Stimulated activated naive CD8-positive, alpha-beta T cell treated with anti-CD3 and anti-CD28 coated beads, Interleukin-15, Interleukin-2, amounts not matched to agents 100 U/mL and 50 U/mL, for 24 hours (primary cell): ENCODE measurements around the gene MAP3K6.

ENCODE experiments used
- ATAC-seq: fragments of 150-1000 bp; cut with Tn5 transposase; one replicate; pipeline ENCODE4 v1.10.0; 2021
- DNase-seq: peaks from one replicate; pipeline ENCODE4 v3.0.0; 2021

The MAP3K6 gene

DNA sequence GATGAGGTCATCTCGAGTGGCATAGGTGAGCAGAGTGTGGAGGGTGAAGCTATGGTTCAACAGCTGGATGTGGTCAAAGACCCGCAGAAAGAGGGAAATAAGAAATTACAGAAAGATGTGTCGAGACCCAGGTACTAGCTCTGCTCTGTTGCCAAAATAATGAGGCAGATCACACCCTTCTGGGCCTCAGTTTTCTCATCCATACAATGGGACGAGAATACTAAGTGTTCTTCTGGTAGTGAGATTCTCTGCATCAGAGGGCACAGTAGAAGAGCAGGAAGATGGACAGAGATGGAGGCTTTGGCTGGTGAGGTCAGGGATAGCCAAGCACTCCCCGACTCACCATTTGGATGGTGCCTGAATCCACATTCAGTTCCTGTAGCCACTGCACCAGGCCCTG is 11.1 kb downstream of the MAP3K6 start:
- DNase-seq (no peak), ATAC-seq (no peak)

DNA sequence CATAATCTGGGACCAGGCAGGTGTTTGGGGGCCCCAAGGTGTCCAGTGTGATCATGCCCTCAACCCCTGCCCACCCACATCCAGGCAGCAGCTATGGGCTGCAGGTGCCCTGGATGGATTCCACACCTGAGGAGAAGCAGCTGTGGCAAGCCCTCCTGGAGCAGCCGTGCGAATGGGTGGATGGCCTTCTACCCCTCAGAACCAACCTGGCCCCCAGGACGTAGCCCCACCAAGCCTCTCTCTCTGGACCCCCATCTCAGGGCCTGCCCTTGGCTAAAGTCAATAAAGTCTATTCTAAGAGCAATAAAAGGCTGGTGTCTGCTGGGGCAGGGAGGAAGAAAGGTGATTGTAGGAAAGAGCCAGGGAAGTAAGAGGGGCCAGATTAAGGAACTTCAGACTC is 13.1 kb downstream of the MAP3K6 start:
- ATAC-seq, result no peak

DNA sequence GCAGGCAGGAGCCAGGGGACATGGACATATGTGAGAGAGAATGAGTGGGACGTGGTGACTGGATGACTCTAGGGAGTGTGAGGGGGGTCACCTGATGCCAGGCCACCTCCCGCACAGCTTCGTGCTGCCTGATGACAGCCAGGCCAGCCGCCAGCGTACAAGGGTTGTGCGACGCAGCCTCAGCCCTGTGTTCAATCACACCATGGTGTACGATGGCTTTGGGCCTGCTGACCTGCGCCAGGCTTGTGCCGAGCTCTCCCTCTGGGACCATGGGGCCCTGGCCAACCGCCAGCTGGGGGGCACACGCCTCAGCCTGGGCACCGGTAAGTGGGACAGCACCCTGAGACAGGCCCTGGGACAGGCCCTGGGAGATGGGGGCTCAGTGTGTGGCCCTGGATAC is 13.6 kb downstream of the MAP3K6 start:
- no peak for DNase-seq
- no peak for ATAC-seq

More for the DNA sequence above, 13.1 kb downstream of the MAP3K6 start:
- DNase-seq, result no peak

DNA sequence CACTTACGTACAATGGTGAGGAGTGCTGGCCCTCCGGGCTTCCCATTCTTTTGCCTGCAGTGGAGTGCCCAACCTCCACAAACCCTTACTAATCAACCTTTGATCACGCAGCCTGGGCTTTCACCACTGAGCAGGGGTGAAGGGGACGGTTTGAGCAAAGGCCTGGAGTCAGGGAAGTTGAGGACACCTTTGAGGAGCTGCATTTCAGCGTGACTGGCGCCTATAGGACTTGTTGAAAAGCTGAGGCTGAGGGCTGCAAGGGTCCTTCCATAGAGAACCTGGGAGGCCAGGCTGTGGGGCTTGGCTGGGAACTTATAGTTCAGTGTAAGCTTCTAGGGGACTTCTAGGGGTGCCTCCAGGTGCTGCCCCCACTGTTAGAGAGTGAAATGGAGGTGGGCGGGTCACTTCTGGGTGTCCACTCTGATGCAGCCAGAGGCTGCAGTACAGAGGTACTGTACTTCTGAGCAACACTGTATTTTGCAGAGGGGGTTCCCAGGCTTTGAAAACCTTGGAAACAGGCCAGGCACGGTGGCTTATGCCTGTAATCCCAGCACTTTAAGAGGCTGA is 15.1 kb downstream of the MAP3K6 start:
- ATAC-seq (no peak), DNase-seq (no peak)

DNA sequence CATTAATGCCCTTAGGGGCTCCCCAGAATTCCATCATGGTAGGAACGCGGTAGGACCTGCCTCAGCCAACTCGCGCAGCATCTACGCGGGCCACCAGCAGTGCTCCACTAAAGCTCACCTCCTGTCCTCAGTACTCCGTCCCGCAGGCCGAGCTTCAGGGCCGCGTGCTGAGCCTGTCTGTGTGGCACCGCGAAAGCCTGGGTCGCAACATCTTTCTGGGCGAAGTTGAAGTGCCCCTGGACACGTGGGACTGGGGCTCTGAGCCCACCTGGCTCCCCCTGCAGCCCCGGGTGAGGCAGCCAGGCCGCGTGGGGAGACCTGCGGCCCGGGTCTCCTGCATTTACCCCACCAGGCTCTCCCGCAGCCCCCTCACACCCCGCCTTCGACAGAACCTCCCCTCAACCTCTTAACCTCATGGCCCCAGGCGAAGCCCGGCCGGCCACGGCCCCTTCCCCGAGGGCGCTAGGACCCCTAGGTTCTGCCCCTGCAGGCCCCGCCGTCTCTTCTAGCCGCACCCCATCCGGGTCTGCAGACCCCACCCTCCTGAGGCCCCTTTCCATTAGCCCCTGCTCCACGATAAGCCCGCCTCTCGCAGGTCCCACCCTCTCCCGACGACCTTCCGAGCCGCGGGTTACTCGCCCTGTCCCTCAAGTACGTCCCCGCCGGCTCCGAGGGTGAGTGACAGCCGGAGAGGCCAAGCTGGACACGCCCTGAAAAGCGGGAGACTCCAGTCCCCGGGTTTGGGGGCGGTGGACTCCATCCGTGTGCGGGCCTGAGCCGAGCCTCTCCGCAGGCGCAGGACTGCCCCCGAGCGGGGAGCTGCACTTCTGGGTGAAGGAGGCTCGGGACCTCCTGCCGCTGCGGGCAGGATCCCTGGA is 15.9 kb downstream of the MAP3K6 start:
- no peak for DNase-seq
- ATAC-seq, result no peak

DNA sequence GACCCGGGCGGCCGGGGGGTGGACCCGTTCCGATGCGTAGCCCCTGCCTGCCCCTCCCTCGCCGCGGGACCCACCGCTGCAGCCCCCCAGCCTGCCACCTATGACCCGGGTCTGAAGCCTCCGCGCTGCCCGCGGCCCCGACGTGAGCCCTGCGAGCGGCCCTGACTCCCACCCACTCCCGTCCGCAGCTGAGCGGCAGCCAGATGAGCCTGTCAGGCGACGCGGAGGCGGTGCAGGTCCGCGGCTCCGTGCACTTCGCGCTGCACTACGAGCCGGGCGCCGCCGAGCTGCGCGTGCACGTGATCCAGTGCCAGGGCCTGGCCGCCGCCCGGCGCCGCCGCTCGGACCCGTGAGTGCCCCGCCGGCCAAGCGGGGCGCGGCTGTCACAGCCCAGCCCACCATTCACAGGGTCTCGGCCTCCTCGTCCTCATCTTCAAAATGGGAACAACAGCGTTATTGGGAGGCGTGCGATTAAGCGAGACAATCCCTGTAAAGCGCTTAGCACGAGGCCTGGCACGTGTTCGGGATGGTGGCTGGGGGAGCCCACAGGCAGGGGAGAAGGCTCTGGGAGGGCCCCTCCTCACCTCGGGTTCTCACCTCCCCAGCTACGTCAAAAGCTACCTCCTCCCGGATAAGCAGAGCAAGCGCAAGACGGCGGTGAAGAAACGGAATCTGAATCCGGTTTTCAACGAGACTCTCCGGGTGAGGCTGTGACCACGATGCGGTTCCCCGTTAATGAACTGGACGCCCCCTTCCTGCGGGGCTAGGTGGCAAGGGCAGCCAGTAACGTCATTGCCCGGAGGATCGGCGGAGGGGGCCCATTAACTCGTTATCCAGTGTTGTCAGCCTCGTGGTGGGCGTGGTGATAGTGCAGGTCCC is 16.7 kb downstream of the MAP3K6 start:
- peak; percentile 6 for ATAC-seq
- DNase-seq, result no peak

DNA sequence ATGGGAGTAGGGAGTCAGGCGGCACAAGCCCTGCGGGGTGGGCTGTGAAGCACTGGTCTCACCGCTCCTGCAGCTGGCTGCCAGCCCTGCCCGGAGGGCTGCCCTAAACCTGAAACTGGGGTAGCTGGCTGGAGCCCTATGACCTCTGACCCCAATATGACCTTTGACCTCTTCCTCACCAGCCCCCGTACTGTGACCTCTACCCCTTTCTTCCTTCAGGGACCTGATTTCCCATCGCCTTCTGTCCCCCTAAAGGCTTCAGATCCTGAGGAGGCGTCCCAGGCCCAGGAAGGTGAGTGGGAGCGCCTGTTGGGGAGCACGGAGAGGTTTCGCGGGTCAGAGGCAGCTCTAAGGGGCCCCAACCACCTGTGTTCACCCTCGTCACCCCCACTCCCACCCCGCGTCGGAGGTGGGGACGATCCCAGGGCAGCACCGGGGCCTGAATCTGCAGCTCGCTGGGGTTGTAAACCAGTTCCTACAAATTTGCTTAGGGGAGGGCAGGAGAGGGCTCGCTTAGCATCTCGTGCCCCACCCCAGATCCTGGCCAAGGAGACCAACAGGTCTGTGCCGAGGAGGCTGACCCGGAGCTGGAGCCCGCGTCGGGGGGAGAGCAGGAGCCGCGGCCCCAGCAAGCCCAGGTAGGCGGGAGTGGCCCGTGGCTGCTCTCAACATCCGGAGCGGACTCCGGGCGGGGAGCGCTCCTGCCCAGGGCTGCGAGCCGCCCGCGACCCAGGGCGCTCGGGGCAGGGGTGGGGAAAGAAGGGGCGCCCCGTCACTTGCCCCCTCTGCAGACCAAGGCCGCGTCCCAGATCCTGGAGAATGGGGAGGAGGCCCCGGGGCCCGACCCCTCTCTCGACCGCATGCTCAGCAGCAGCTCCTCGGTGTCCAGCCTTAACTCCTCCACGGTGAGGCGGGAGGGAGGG is 17.6 kb downstream of the MAP3K6 start:
- ATAC-seq, result peak; percentile 47

DNA sequence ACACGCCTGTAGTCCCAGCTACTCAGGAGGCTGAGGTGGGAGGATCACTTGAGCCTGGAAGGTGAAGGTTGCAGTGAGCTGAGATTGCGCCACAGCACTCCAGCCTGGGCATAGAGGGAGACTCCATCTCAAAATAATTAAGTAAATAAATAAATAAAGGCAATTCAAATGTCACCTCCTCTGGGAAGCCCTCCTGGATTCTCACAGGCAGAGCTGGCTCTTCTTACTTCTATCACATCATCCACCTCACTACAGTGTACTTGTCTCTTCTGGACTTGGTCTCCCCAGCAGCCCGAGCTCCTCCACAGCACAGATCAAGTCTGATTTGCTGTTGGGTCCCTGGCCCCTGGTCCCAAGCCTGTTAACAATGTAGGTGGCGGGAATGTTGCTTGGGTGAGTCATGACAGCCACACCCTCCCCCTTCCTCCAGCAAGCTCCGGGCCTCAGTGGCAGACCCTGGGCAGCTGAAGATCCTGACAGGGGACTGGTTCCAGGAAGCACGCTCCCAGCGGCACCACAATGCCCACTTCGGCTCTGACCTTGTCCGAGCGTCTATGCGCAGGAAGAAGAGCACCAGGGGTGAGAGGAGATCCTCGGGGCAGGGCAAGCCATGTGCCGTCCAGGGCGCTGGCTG is 19.7 kb downstream of the MAP3K6 start:
- no peak for ATAC-seq
- no peak for DNase-seq

More for the DNA sequence above, 17.6 kb downstream of the MAP3K6 start:
- no peak for DNase-seq

DNA sequence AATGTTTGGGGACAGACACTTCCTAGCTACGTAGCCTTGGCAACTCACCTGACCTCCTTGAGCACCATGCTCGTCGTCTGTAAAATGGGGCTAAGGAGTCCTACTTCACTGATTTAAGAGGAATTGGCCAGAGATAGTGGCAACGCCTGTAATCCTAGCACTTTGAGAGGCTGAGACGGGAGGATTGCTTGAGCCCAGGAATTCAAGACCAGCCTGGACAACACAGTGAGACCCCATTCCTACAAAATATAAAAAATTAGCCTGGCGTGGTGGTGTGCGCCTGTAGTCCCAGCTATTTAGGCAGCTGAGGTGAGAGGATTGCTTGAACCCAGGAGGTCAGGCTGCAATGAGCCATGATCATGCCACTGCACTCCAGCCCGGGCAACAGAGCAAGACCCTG is 20.4 kb downstream of the MAP3K6 start:
- ATAC-seq (no peak), DNase-seq (no peak)

DNA sequence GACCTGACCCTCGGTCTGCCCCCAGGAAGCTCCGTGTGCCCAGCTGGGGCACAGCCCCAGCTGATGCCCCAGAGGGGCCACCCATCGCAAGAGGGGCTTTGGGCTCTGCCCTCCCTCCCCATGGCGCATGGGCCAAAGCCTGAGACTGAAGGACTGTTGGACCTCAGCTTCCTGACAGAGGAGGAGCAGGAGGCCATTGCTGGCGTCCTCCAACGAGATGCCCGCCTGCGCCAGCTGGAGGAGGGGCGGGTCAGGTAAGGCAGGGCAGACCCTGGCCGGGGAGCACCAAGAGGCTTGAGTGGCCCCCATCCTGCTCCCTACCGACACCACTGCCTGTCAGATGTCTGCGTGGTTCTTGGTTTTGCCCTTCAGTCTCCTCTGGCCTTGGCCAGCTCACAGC is 21.5 kb downstream of the MAP3K6 start:
- no peak for DNase-seq
- ATAC-seq, result no peak

DNA sequence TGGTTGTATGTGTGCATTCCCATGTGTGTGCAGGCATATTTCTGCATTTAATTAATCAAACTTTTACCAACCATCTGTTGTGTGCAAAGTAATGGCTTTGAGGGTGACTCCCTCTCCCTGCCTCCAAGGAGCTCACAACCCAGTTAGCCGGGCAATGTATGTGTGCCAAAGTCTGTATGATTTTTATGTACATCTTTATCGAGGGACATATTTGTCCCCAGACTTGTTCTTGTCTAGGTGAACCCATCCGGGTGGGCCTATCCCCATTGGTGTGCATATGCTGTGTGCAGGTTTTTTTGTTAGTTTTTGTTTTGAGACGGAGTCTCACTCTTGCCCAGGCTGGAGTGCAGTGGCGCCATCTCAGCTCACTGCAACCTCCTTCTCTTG is 23.1 kb downstream of the MAP3K6 start:
- ATAC-seq (no peak), DNase-seq (no peak)

DNA sequence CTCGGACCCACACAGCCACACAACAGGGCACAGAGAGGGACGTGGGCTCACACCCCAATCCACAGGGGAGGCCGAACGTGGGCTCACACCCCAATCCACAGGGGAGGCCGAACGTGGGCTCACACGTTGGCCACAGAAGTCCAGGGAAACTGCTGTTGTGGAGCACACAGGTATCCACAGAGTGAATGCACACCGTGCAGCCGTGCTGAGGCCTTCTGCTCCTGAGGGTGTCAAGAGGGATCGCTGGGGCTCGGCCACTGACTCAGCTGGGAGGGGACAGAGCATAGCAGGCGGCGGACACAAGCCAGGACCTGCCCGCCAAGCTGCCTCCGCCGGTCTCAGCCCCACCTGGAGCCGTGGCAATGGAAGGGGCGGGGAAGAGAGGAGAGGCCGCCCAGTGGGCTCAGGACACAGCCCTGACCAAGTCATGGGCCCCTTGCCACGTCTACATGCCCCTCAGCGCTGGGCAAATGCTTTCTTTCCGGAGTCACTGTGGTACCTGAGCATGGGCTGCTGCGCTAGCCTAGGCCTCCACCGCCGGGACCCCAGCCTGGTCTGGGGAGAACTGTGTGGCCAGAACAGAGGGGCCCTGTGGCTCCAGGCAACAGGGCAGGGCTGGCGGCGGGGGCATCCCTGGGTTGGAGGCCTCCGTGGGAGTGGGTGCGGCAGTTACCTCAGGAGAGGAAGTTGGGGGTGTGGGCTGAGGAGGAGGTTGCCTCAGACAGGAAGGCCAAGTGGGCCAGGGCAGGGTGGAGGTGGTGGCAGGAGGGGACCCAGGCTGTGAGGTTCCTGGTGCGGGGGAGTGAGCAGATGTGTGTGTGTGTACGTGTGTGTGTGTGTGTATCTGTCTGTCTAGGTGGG is 23.8 kb downstream of the MAP3K6 start:
- peak; percentile 38 for ATAC-seq

DNA sequence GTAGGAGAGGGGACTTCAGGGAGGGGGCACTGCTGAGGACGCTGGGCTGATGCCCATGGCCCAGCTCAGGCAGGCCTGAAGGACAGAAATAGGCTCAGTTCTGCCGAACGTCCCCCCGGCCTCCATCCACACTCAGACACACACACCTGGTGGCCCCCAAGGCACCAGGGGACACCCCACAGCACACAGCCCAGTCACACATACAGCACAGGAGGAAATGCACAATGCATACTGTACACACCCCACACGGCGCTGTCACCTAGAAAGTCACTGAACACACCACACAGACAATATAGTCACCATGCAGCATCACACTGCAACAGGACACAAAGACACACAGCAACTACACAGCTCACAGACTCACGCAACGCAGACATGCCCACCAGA is 24.4 kb downstream of the MAP3K6 start:
- ATAC-seq (peak; percentile 54), DNase-seq (peak; percentile 43)

More for the DNA sequence above, 23.8 kb downstream of the MAP3K6 start:
- peak; percentile 69 for DNase-seq

DNA sequence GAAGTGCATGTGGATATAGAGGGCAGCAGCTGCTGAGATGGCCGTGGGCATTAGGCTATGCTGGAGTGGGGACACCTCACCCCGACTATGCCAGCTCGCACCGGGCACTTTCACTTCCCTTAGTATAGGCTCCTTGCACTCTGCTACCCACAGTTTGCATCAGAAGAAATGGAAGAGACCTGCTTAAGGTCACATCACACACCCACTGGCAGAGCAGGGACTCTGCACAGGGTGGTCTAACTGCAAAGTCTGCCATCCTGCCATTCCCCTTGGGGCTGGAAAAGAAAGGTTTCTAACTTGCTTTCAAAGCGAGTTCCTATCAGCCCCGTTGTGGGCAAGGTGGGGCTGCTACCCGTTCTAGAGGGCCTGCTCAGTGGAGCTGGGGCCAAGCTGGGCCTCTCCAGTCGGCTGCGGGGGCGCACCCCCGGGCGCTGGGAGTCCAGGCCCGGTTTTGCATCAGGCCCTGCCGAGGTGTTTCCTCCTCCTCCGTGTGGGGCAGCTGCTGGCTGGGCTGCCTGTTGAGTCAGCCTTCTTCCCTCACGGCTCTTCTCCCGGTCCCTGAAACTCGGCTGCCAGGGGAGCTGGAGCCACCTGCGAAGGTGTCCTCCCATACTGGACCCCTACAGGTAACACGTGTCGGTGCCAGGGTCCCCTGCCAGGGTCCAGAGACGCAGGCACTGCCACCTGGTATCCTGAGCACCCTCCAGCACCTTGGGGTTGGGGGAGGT is 25.1 kb downstream of the MAP3K6 start, which contains the start of gene SYTL1:
TSS of gene SYTL1 (plus strand) at position 498 of the 728 bp plus-strand sequence. CDS start 3,313 bp downstream, outside the sequence.
- DNase-seq (peak; percentile 74), ATAC-seq (peak; percentile 69)

DNA sequence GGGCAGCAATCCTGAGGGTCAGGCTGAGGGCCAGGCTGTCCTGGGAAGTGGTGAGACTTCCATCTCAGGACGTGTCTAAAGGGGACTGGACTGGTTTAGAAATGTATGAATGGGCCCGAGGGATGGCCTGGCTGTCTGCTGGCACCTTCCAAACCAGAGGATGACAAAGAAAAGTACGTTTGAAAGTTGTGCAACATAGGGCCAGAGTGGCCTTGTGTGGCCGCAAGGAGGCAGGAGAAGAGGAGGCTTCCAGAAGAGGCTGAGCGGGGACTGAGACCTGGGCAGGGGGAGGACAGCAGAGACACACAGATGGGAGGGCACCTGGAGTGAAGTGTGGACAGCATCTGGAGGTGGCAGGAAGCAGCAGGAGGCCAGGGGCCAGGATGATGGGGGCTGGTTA is 27.5 kb downstream of the MAP3K6 start:
- DNase-seq (no peak), ATAC-seq (no peak)

DNA sequence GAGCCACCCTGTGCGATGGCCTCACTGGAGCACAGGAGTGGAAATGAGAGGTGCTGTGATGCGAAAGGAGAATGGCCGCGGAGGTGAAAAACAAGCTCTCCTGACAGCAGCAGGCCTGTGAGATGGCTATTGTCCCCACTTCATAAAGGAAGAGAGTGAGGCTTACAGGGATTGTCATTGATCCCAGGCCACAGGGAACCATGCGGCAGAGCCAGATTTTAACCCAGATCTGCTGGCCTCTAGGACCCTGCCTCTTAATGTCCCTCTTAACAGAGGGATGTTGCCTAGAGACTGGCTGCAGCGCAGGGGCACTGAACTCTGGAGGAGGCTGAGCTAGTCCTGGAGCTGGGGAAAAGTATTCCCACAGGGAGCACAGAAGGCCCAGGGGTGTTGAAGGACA is 28.0 kb downstream of the MAP3K6 start:
- ATAC-seq (no peak), DNase-seq (no peak)

DNA sequence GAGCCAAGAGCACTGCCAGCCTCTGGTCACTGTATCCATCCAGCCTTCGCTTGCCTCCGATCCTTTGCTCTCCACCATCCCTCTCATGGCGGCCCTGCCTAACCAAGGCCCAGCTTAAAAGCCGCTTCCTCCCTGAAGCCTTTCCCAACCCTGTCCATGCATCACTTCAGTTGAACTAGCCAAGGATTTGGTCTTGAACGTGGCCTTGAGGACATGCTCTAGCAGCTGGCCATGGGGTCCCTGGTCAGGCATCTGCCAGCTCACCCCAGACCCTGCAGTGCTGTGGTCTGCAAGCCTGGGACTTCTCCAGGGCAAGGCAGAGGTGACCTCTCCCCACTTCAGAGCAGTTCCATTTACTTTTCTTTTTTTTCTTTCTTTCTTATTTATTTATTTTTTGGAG is 30.0 kb downstream of the MAP3K6 start:
- ATAC-seq (no peak), DNase-seq (no peak)

DNA sequence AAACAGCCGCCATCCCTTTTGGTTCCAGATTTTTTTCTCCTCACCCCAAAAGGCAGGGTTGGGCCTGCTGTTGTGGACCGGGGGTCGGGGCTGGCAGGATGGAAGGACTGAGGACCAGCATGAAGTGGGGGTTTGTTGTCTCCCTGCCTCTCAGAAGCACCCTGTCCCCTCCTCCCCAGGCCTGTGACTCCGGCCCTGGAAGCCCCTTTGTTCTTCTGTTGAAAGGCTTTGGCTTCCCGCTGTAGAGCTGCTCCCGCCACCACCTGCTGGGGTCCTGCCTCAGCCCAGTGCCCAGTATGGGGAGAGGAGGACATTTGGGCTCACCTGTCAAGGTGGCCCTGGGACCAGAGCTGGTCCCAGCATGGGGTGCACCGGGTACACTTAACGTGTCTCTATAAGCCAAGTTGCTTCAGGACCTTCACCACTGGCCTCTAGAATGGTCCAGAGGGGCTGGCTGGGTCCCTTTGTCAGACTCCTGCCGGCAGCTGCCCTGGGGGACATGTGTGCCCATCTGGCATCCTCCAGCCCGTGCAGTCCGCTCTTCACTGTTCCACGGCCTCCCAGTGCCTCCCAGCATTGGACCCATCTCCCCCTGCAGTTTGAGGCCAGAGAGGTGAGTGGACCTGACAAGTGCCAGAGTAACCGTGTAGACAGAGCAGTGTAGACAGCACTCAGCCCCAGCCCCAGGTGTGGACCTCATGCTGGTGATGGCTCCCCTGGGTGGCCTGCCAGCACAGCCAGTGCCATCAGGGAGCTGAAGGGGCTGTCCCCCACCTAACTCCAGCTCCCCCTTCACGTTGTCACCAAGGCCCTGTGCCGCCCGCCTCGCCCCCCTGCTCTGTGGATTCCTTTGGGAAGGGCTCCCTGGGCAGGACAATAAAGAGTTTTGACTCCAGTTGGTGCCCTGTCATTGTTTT is 31.0 kb downstream of the MAP3K6 start:
- ATAC-seq (no peak), DNase-seq (no peak)
